ENCODE measurements around the gene COL4A2. TPM values are rescaled to one million over a fixed set of nuclear protein-coding genes. Genes with fewer than 3 reads are reported as not detected.

COL4A2 gene
- polyA plus RNA-seq, 1 donor (not counting 4 experiments of a cell fraction or from before 2014, with no cell fraction given): 30.7 TPM

DNA sequence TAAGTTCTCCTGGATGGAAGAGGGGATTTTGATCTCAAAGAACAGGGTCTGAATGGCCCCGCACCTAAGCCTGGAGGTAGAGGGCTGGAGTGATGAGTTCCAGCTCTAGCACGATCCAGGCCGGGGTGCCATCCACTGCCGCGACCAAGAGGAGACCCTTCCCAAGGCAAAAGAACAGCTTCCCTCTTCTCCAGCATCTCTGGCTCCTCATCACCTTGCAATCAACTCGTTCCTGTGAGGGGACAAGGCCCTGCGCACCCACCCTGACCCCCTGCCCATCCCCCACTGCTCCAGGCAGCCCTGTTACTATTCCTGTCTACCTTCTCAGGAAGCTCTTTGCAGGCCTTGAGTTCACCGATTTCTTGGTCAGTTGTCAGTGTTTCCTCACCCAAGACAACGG, 17.9 kb upstream of the COL4A2 start:
- Histone ChIP-seq H3K9me1 (ENCODE audit: control insufficient read depth, extremely low read depth, insufficient read depth, low read length) (no peaks in the 10 kb centered on the region), H3K36me3 (ENCODE audit: control insufficient read depth in 2 of 2, extremely low read depth in 1 of 2, insufficient read depth in 2 of 2, low read length in 2 of 2) (peaks cover 0 to 6% of the 10 kb centered on the region in 2 experiments), H3K9me3 (ENCODE audit: control insufficient read depth, low read depth, low read length) (no peaks in the 10 kb centered on the region), H3K9ac (ENCODE audit: control insufficient read depth, extremely low read depth, insufficient read depth, low read length) (no peak overlapping the region), H3K27me3 (ENCODE audit: control insufficient read depth, extremely low read depth, insufficient read depth, low read length) (no peaks in the 10 kb centered on the region), H3K27ac (ENCODE audit: control insufficient read depth, insufficient read depth, low read length) (no peak overlapping the region), H3K4me2 (ENCODE audit: control insufficient read depth, extremely low read depth, insufficient read depth, low read depth, low read length) (no peak overlapping the region), H3K4me3 (ENCODE audit: control insufficient read depth in 2 of 3, extremely low read depth in 1 of 3, insufficient read depth in 2 of 3, low read depth in 1 of 3, low read length in 3 of 3) (no peak overlapping the region), H3K4me1 (ENCODE audit: control insufficient read depth, extremely low read depth, insufficient read depth, low read length) (peaks cover 19% of the 10 kb centered on the region), H4K20me1 (ENCODE audit: control insufficient read depth, extremely low read depth, insufficient read depth, low read length) (no peaks in the 10 kb centered on the region), H2AFZ (ENCODE audit: control insufficient read depth, low read length) (no peak overlapping the region), H3K79me2 (ENCODE audit: control insufficient read depth, insufficient read depth, low read length) (peaks cover 7% of the 10 kb centered on the region)
- FAIRE-seq (no peak), DNase-seq (ENCODE audit: low read depth, low spot score) (no peak)
- TF ChIP-seq, protein P1, sequence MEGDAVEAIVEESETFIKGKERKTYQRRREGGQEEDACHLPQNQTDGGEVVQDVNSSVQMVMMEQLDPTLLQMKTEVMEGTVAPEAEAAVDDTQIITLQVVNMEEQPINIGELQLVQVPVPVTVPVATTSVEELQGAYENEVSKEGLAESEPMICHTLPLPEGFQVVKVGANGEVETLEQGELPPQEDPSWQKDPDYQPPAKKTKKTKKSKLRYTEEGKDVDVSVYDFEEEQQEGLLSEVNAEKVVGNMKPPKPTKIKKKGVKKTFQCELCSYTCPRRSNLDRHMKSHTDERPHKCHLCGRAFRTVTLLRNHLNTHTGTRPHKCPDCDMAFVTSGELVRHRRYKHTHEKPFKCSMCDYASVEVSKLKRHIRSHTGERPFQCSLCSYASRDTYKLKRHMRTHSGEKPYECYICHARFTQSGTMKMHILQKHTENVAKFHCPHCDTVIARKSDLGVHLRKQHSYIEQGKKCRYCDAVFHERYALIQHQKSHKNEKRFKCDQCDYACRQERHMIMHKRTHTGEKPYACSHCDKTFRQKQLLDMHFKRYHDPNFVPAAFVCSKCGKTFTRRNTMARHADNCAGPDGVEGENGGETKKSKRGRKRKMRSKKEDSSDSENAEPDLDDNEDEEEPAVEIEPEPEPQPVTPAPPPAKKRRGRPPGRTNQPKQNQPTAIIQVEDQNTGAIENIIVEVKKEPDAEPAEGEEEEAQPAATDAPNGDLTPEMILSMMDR (optimal IDR thresholded peaks at IDR 0.05 in 1 of 3, IDR thresholded peaks at IDR 0.05 in 1 of 3, conservative IDR thresholded peaks at IDR 0.05 in 1 of 3; ENCODE audit: extremely low read depth in 1 of 3, insufficient read depth in 2 of 3, low read length in 3 of 3): no peak
- no peak for TF ChIP-seq EZH2 (IDR thresholded peaks at IDR 0.05; ENCODE audit: low read length)
- dilution Hi-C loops (cut with MboI; ENCODE audit: extremely low pct_ligation_motif_present, low sequenced_read_pairs): no loop called here

DNA sequence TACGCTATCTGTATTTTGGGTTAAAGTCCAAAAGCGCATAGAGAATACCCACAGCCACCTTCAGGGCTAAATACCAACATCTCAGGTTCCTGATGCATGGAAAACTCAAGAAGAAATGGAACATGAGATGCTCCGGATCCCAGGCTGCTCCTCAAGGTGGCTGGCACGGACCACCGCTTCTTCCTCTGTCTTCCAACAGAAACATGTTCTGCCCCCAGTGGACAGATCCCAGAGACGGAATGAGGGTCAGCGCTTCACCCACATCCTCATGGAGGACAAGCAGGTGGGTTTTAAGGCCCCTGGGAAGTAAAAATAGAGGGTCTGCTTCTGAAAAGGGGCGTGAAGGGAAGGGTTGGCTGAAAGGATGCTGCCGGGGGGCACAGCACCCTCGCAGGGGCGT, 17.4 kb upstream of the COL4A2 start:
- peaks cover 8% of the 10 kb centered on the region for H3K79me2 ChIP-seq (ENCODE audit: control insufficient read depth, insufficient read depth, low read length)
- no peak overlapping the region for H2AFZ ChIP-seq (ENCODE audit: control insufficient read depth, low read length)
- H3K9me3 ChIP-seq (ENCODE audit: control insufficient read depth, low read depth, low read length): no peaks in the 10 kb centered on the region
- H3K9me1 ChIP-seq (ENCODE audit: control insufficient read depth, extremely low read depth, insufficient read depth, low read length): no peaks in the 10 kb centered on the region
- H4K20me1 ChIP-seq (ENCODE audit: control insufficient read depth, extremely low read depth, insufficient read depth, low read length): no peaks in the 10 kb centered on the region
- peaks cover 0 to 6% of the 10 kb centered on the region in 2 experiments for H3K36me3 ChIP-seq (ENCODE audit: control insufficient read depth in 2 of 2, extremely low read depth in 1 of 2, insufficient read depth in 2 of 2, low read length in 2 of 2)
- H3K27me3 ChIP-seq (ENCODE audit: control insufficient read depth, extremely low read depth, insufficient read depth, low read length): no peaks in the 10 kb centered on the region
- H3K4me2 ChIP-seq (ENCODE audit: control insufficient read depth, extremely low read depth, insufficient read depth, low read depth, low read length): no peak overlapping the region
- no peak for DNase-seq (ENCODE audit: low read depth, low spot score)
- TF ChIP-seq, protein P1 (optimal IDR thresholded peaks at IDR 0.05 in 1 of 3, IDR thresholded peaks at IDR 0.05 in 1 of 3, conservative IDR thresholded peaks at IDR 0.05 in 1 of 3; ENCODE audit: extremely low read depth in 1 of 3, insufficient read depth in 2 of 3, low read length in 3 of 3): no peak
- TF ChIP-seq EZH2 (IDR thresholded peaks at IDR 0.05; ENCODE audit: low read length): no peak
- H3K9ac ChIP-seq (ENCODE audit: control insufficient read depth, extremely low read depth, insufficient read depth, low read length): no peak overlapping the region
- no peak overlapping the region for H3K27ac ChIP-seq (ENCODE audit: control insufficient read depth, insufficient read depth, low read length)
- H3K4me3 ChIP-seq (ENCODE audit: control insufficient read depth in 2 of 3, extremely low read depth in 1 of 3, insufficient read depth in 2 of 3, low read depth in 1 of 3, low read length in 3 of 3): no peak overlapping the region
- dilution Hi-C loops (cut with MboI; ENCODE audit: extremely low pct_ligation_motif_present, low sequenced_read_pairs): no loop called here
- H3K4me1 ChIP-seq (ENCODE audit: control insufficient read depth, extremely low read depth, insufficient read depth, low read length): peaks cover 19% of the 10 kb centered on the region
- no peak for FAIRE-seq

Measured in keratinocyte (primary cell).